Heart right ventricle (tissue), 16 donors: Measurements from ENCODE around the gene CLEC4M. TPM values are rescaled to one million over a fixed set of nuclear protein-coding genes. Genes with fewer than 3 reads are reported as not detected.
A peak's percentile ranks its signal among the peaks of the same experiment; 100 is the strongest.

Experiments
- ATAC-seq, 8 donors: fragments of 200-7000 bp; cut with Tn5 transposase; one replicate each; pipeline ENCODE4 v1.9.1; 2020; ENCODE audit warnings: mild to moderate bottlenecking in 8 of 8, moderate library complexity in 8 of 8, moderate number of reproducible peaks in 1 of 8
- DNase-seq, 2 donors: peaks; one replicate each; pipeline ENCODE4 v3.0.0-alpha.2; 2020
- H3K27ac ChIP-seq, 10 donors: fragments of 200-600 bp; sonication (generic) in 2 of 10; one replicate each; pipeline versions ENCODE4 v1.5.0 to v1.8.0; 2020 to 2022; ENCODE audit warnings: mild to moderate bottlenecking in 3 of 10
- H3K27me3 ChIP-seq, 7 donors: fragments of 200-600 bp; one replicate each; pipeline ENCODE4 v1.8.0; 2021 to 2022; ENCODE audit warnings: mild to moderate bottlenecking in 2 of 7
- H3K36me3 ChIP-seq, 9 donors: fragments of 200-600 bp; sonication (generic) in 1 of 9; one replicate each; pipeline versions ENCODE4 v1.5.0 to v1.8.0; 2020 to 2022; ENCODE audit warnings: mild to moderate bottlenecking in 2 of 9
- H3K4me1 ChIP-seq, 9 donors: fragments of 200-600 bp; sonication (generic) in 1 of 9; one replicate each; pipeline versions ENCODE4 v1.5.0 to v1.8.0; 2020 to 2022; ENCODE audit warnings: mild to moderate bottlenecking in 4 of 9
- H3K4me3 ChIP-seq, 10 donors: fragments of 200-600 bp; sonication (generic) in 2 of 10; one replicate each; pipeline versions ENCODE4 v1.5.0 to v1.8.0; 2020 to 2022; ENCODE audit warnings: mild to moderate bottlenecking in 7 of 10, moderate library complexity in 2 of 10
- H3K9me3 ChIP-seq, 11 donors: fragments of 200-600 bp in 10 of 11; sonication (generic) in 2 of 11; one replicate each; pipeline versions ENCODE4 v1.5.0 to v1.8.0; 2013 to 2022; ENCODE audit warnings: mild to moderate bottlenecking in 2 of 11, control low read depth in 1 of 11, moderate library complexity in 1 of 11
- CTCF ChIP-seq, 9 donors: fragments of 200-600 bp; sonication (generic) in 2 of 9; IDR thresholded peaks; one replicate each; pipeline versions ENCODE4 v1.5.0 to v1.8.0; 2021 to 2022; ENCODE audit warnings: antibody characterized with exemption in 9 of 9, mild to moderate bottlenecking in 5 of 9, moderate library complexity in 1 of 9
- WGBS, 2 donors: extraction: QIAGEN DNeasy Blood & Tissue Kit; methylation state at CpG; one replicate each; pipeline ENCODE4 v1.1.7; 2013; ENCODE audit warnings: inconsistent platforms in 1 of 2; 5-methylcytosine and 5-hydroxymethylcytosine counted together
- intact Hi-C, 10 donors: fragments of 100-400 bp; cut with DNase I; formaldehyde crosslinking; loops; one replicate each; pipeline versions ENCODE4 v1.11.1 to v1.14.2; 2022
- polyA plus RNA-seq, 2 donors: library from polyadenylated mRNA; stranded (reverse); fragments of 200-250 nt; gene quantifications; one replicate each; pipeline ENCODE4 v1.2.3, GENCODE V29; 2013
- total RNA-seq, 10 donors: library from RNA; stranded (reverse); fragmentation: NEBNext Ultra II Directional in 3 of 10; extraction: Animal tissue kit (Norgen Biotek cat#: 25700) in 3 of 10; gene quantifications; one replicate each; pipeline versions ENCODE4 v1.2.1 to v1.2.4, GENCODE V29; 2021 to 2023
- donor health status: Arrhythmogenic right ventricular cardiomyopathy.
- donor health status: ischemic (EF 13 %, LVEDD 7.1; RV severe dilation, severe dysfunction).
- donor health status: healthy with polysubstance abuse.
- donor health status: DM: no; HTN: yes; CAD: no.
- donor health status: DM: no; HTN: no; CAD: no.
- donor health status: ischemic (EF 25% LVEDD 6.9; RV normal size, moderate dysfunction).
- donor health status: ischemic (EF 25% LVEDD 5.7; RV mildly dilated, moderate dysfunction).
- donor health status: healthy.
- donor health status: DM: yes; HTN: yes; CAD: no.
- donor health status: Ischemic cardiomyopathy.
- donor health status: ischemic (EF 35%, LVEDD 5.7; RV mildly dilated, moderate dysfunction).
- donor health status: nonischemic (EF 11% LVEDD 7.7; RV severe dilation, severe dysfunction).
- donor health status: DM: yes; HTN: yes; CAD: no.
- donor health status: PGD.
- donor health status: ischemic (EF 29% LVEDD 5.4; RV normal size, mild dysfunction).
- donor health status: nonischemic (EF 23%, LVEDD 6.1; RV moderate dilation, normal function).

CLEC4M gene
- total and polyA plus RNA-seq, 12 donors = not detected

DNA sequence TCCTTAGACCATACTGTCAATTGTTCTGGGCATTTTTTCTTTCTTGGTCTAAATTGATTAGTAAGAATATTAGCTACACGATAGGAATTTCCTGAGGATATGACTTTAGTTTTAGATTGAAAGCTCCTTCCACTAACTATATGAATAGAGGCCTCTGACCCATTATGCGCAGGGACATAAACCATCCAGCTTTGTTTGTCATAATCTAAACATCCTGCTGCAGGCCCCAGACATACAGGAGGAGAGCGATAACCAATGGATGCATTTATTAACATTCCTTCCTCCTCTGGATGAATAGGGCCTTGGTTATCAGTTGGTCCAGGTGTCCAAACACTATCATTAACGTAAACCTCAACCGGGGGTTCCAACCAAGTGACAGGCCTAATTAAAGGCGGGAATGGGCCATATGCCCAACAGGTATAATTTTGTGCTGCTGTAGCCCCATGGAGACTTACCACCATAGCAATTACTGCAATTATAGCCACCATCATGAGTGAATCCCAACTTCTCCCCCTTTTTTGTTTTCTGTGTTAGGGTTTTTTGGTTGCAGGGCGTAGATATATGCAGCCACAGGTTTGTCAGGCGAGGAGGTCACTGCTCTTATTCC is 32.6 kb downstream of the CLEC4M start:
- intact Hi-C loops = loop anchor here in 9 of 10 donors (5.0 to 10.0 kb wide), 12 partner anchors 101 to 693 kb away; partner anchors contain the start of gene TRAPPC5 (in 3 of the 9)
- no peak for DNase-seq
- no peak overlapping the region for H3K27ac ChIP-seq
- 60 to 70% methylated on average over 8 of the region's 8 CpGs for WGBS, 2 donors
- H3K27me3 ChIP-seq = peaks cover 0 to 46% (median 34%) of the 10 kb centered on the region in 7 donors
- no peak for TF ChIP-seq CTCF (IDR thresholded peaks at IDR 0.05)
- H3K9me3 ChIP-seq = peaks cover 0 to 10% (median 0%) of the 10 kb centered on the region in 11 donors
- H3K4me1 ChIP-seq = peaks cover 0 to 16% (median 0%) of the 10 kb centered on the region in 9 donors
- H3K36me3 ChIP-seq = no peaks in the 10 kb centered on the region
- H3K4me3 ChIP-seq = no peak overlapping the region
- ATAC-seq = no peak

DNA sequence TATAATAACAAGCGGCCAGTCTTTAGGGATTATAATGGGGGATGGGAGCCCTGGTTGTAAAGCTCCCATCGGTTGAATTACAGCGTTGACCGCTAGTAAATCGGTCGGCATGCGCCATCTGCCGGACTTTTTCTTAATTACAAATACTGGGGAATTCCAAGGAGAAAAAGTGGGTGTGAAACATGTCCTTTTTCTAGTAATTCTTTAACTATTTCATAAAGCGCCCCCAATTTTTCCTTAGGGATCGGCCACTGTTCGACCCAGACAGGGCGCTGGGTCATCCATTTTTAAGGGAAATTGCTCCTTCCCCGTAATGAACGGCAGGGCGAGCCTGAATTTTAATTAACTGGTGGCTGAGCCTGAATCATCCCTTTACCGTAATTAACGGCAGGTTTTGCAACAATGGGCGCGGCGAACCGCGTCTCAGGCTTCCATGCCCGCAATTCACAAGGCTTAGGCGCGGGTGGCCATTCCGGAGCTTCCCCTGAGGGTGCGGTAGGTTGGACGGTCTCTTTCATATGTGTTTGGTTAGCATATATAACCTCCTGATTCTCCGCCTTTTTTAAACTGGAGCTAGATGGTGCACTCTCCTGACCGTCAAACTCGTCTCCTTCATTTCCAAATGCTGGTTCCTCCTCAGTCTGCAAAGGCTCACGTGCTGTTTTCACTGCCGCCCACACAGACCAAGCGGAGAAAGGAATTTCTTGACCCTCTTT is 36.8 kb downstream of the CLEC4M start:
- Histone ChIP-seq H3K27me3 (peaks cover 0 to 52% (median 34%) of the 10 kb centered on the region in 7 donors), H3K36me3 (no peaks in the 10 kb centered on the region), H3K4me1 (peaks cover 0 to 16% (median 0%) of the 10 kb centered on the region in 9 donors), H3K9me3 (peaks cover 0 to 14% (median 0%) of the 10 kb centered on the region in 11 donors), H3K4me3 (peak overlapping the region in 6 of 10 donors; percentile 4 to 40 (median 12)), H3K27ac (peak overlapping the region in 1 of 10 donors; percentile 60)
- ATAC-seq = peak in 7 of 8 donors; percentile 38 to 87 (median 77)
- 2 to 3% methylated on average over 34 of the region's 34 CpGs for WGBS, 2 donors
- peak; percentile 15 to 71 (median 55) for TF ChIP-seq CTCF (IDR thresholded peaks at IDR 0.05)
- intact Hi-C loops = loop anchor here (2.0 to 10.0 kb wide), 16 partner anchors 105 to 697 kb away; partner anchors contain the start of gene TRAPPC5 (in 4 of the 10)
- DNase-seq = peak; percentile 36 to 73

DNA sequence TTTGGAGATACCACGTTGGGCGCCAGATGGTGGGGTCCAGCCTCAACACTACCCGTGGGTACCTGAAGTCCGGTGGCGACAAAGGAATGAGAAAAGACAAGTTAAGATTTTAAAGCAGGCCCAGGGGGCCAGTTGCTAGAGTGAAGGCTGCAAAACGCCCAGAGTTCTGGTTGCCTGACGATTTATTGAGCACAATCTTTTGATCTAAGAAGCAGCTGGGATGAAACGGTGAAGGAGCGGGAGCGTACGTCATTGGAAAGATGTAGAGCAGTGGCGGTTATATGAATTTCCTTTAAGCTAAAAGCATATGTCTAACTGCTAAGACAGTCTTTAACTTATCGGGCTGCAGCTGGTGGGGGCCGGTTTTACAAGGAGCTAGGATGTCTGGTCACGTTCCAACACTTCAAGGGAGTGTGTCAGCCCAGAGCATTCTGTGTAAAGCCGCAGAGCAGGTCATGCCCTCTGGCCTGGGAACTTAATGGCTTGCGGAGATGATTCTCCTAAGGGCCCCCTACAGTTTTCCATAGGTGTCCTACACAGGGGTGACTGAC is 38.1 kb downstream of the CLEC4M start:
- intact Hi-C loops = loop anchor here in 5 of 10 donors (5.0 to 10.0 kb wide), 6 partner anchors 116 to 449 kb away; partner anchors contain the start of gene TRAPPC5 (in 1 of the 5)
- H3K4me1 ChIP-seq = peaks cover 0 to 16% (median 0%) of the 10 kb centered on the region in 9 donors
- peaks cover 0 to 62% (median 38%) of the 10 kb centered on the region in 7 donors for H3K27me3 ChIP-seq
- H3K9me3 ChIP-seq = peaks cover 0 to 14% (median 0%) of the 10 kb centered on the region in 11 donors
- H3K4me3 ChIP-seq = no peak overlapping the region
- TF ChIP-seq CTCF (IDR thresholded peaks at IDR 0.05) = no peak
- WGBS, 2 donors = 81 to 87% methylated on average over 17 of the region's 17 CpGs
- no peak for ATAC-seq
- DNase-seq = no peak
- no peaks in the 10 kb centered on the region for H3K36me3 ChIP-seq
- no peak overlapping the region for H3K27ac ChIP-seq

- 65 to 70% methylated on average over 3 of the region's 3 CpGs for WGBS, 2 donors
- ATAC-seq = no peak
- no peak for TF ChIP-seq CTCF (IDR thresholded peaks at IDR 0.05)
- no peak overlapping the region for H3K4me3 ChIP-seq
- intact Hi-C loops = loop anchor here in 2 of 10 donors (10.0 kb wide), 2 partner anchors 121 to 241 kb away; partner anchors contain the start of gene TRAPPC5 (in 1 of the 2)
- peaks cover 0 to 4% (median 0%) of the 10 kb centered on the region in 9 donors for H3K4me1 ChIP-seq
- DNase-seq = no peak
- H3K36me3 ChIP-seq = no peaks in the 10 kb centered on the region
- H3K27me3 ChIP-seq = peaks cover 0 to 49% (median 14%) of the 10 kb centered on the region in 7 donors
- H3K9me3 ChIP-seq = peaks cover 0 to 14% (median 6%) of the 10 kb centered on the region in 11 donors
- no peak overlapping the region for H3K27ac ChIP-seq
Observed at GRCh38 chr19:7806234-7806633, 43.2 kb downstream of the CLEC4M start.
